Peyer's patch (tissue), 4 donors: ENCODE measurements around the gene RUVBL1. TPM values are rescaled to one million over a fixed set of nuclear protein-coding genes. Genes with fewer than 3 reads are reported as not detected.
A peak's percentile ranks its signal among the peaks of the same experiment; 100 is the strongest.

ENCODE experiments used
- DNase-seq, 3 donors: peaks; one replicate each; pipeline ENCODE4 v3.0.0-alpha.2; 2017 to 2019
- H3K27ac ChIP-seq, 4 donors: fragments of 200-600 bp; sonication (generic); one replicate each; pipeline ENCODE4 v1.5.1; 2016 to 2019
- H3K27me3 ChIP-seq, 2 donors: fragments of 200-600 bp; sonication (generic); one replicate each; pipeline ENCODE4 v1.5.1; 2019
- H3K36me3 ChIP-seq, 3 donors: fragments of 200-600 bp; sonication (generic); one replicate each; pipeline ENCODE4 v1.5.1; 2016 to 2019
- H3K4me1 ChIP-seq, 4 donors: fragments of 200-600 bp; sonication (generic); one replicate each; pipeline ENCODE4 v1.5.1; 2016 to 2019
- H3K4me3 ChIP-seq, 4 donors: fragments of 200-600 bp; sonication (generic); 1 replicate in 3 of 4; 2 replicates in 1 of 4; pipeline ENCODE4 v1.5.1; 2016 to 2019; ENCODE audit warnings: mild to moderate bottlenecking in 1 of 4
- H3K9me3 ChIP-seq, 4 donors: fragments of 200-600 bp; sonication (generic); one replicate each; pipeline ENCODE4 v1.5.1; 2016 to 2019; ENCODE audit warnings: mild to moderate bottlenecking in 1 of 4
- CTCF ChIP-seq, 6 experiments: fragments of 450-650 bp in 4 of 6; fragments of 200-600 bp in 2 of 6; sonication (generic) in 1 of 6; IDR thresholded peaks; one replicate each; pipeline ENCODE4 v1.5.1; 2017 to 2019; ENCODE audit warnings: antibody characterized with exemption in 6 of 6, mild to moderate bottlenecking in 3 of 6, moderate library complexity in 1 of 6
- POLR2A ChIP-seq, 2 donors: fragments of 450-650 bp; IDR thresholded peaks; one replicate each; pipeline ENCODE4 v1.5.1; 2017; ENCODE audit warnings: antibody characterized with exemption in 2 of 2, mild to moderate bottlenecking in 2 of 2, moderate library complexity in 2 of 2
- total RNA-seq, 4 donors: library from RNA; depleted of rRNA; stranded (reverse); fragments of >200 nt; gene quantifications; one replicate each; pipeline ENCODE4 v1.1.0, GENCODE V29; 2016

RUVBL1 gene
- total RNA-seq, 4 donors from 2014 or later = 8.9 to 22.3 (median 14.5) TPM

GRCh38 chr3:128081226-128081625 lies 42.4 kb downstream of the RUVBL1 start:
- H3K27me3 ChIP-seq = no peaks in the 10 kb centered on the region
- no peak overlapping the region for H3K27ac ChIP-seq
- DNase-seq = no peak
- H3K36me3 ChIP-seq = no peaks in the 10 kb centered on the region
- no peaks in the 10 kb centered on the region for H3K9me3 ChIP-seq
- TF ChIP-seq CTCF (IDR thresholded peaks at IDR 0.05) (no peak), POLR2A (IDR thresholded peaks at IDR 0.05) (no peak)
- peaks cover 0 to 26% (median 2%) of the 10 kb centered on the region in 4 donors for H3K4me1 ChIP-seq
- H3K4me3 ChIP-seq = no peak overlapping the region

GRCh38 chr3:128080323-128081080 lies 43.1 kb downstream of the RUVBL1 start:
- no peak for DNase-seq
- Histone ChIP-seq H3K27ac (peak overlapping the region in 1 of 4 donors; percentile 6), H3K4me1 (peaks cover 0 to 31% (median 5%) of the 10 kb centered on the region in 4 donors), H3K36me3 (no peaks in the 10 kb centered on the region), H3K4me3 (no peak overlapping the region), H3K27me3 (no peaks in the 10 kb centered on the region), H3K9me3 (no peaks in the 10 kb centered on the region)
- no peak for TF ChIP-seq CTCF (IDR thresholded peaks at IDR 0.05)
- TF ChIP-seq POLR2A (IDR thresholded peaks at IDR 0.05) = no peak

- Histone ChIP-seq H3K9me3 (no peaks in the 10 kb centered on the region), H3K27ac (peak overlapping the region in 1 of 4 donors; percentile 6), H3K27me3 (no peaks in the 10 kb centered on the region), H3K4me1 (peaks cover 0 to 34% (median 7%) of the 10 kb centered on the region in 4 donors), H3K36me3 (no peaks in the 10 kb centered on the region), H3K4me3 (no peak overlapping the region)
- no peak for DNase-seq
- TF ChIP-seq CTCF (IDR thresholded peaks at IDR 0.05) (no peak), POLR2A (IDR thresholded peaks at IDR 0.05) (no peak)
These were observed 43.8 kb downstream of the RUVBL1 start for GRCh38 chr3:128079823-128080222.

- no peaks in the 10 kb centered on the region for H3K36me3 ChIP-seq
- no peak for DNase-seq
- H3K4me1 ChIP-seq = peaks cover 0 to 30% (median 7%) of the 10 kb centered on the region in 4 donors
- H3K27ac ChIP-seq = no peak overlapping the region
- no peaks in the 10 kb centered on the region for H3K9me3 ChIP-seq
- TF ChIP-seq POLR2A (IDR thresholded peaks at IDR 0.05) (no peak), CTCF (IDR thresholded peaks at IDR 0.05) (no peak)
- H3K4me3 ChIP-seq = no peak overlapping the region
- H3K27me3 ChIP-seq = no peaks in the 10 kb centered on the region
These were observed 44.7 kb downstream of the RUVBL1 start for GRCh38 chr3:128078875-128079274.

- no peak for TF ChIP-seq POLR2A (IDR thresholded peaks at IDR 0.05)
- no peak for TF ChIP-seq CTCF (IDR thresholded peaks at IDR 0.05)
- H3K4me1 ChIP-seq = peaks cover 0 to 25% (median 7%) of the 10 kb centered on the region in 4 donors
- H3K9me3 ChIP-seq = no peaks in the 10 kb centered on the region
- DNase-seq = no peak
- no peak overlapping the region for H3K4me3 ChIP-seq
- H3K27me3 ChIP-seq = no peaks in the 10 kb centered on the region
- H3K27ac ChIP-seq = no peak overlapping the region
- no peaks in the 10 kb centered on the region for H3K36me3 ChIP-seq
These were observed 45.3 kb downstream of the RUVBL1 start for GRCh38 chr3:128078322-128078721.
